Measurements from ENCODE around the gene CRY2.

DNA sequence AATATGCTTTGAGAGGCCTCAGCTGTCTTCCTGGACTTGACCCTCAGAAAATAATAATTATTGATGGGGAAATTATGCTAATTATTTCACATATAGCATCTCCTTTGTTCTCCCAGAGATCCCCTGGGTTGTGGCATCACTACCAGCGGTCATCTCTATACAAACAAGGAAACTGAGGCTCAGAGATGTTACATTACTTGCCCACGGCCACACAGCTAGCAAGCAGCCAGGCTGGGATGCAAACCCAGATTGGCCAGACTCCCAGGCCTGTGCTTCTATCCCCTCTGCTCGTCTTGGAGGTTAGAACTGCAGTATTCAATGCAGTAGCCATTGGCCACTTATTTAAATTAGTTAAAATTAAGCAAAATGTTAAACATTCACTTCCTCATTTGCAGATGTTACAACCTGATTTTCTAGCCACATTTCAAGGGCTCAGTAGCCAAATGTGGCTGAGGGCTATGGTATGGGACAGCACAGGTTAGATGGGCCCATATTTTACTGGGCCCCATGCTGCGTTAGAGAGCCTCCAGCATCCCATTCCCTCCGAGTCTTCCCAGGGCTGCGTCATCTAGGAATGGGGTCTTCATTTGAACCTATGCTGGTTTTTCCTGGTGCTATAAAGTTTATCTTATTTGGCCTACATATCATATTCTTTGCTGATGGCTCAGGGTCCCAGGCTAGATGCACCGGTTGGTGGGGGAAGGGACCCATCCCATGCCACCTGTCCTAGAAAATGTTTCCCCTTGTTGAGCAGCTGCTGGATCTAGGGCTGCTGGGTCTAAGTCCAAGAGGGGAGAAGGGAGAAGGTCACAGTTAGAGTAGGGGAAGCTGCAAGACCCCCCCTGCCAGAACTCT, 40.1 kb upstream of the CRY2 start:
- TF ChIP-seq POLR2A (IDR thresholded peaks at IDR 0.05), result no peak
- TF ChIP-seq, protein P1, sequence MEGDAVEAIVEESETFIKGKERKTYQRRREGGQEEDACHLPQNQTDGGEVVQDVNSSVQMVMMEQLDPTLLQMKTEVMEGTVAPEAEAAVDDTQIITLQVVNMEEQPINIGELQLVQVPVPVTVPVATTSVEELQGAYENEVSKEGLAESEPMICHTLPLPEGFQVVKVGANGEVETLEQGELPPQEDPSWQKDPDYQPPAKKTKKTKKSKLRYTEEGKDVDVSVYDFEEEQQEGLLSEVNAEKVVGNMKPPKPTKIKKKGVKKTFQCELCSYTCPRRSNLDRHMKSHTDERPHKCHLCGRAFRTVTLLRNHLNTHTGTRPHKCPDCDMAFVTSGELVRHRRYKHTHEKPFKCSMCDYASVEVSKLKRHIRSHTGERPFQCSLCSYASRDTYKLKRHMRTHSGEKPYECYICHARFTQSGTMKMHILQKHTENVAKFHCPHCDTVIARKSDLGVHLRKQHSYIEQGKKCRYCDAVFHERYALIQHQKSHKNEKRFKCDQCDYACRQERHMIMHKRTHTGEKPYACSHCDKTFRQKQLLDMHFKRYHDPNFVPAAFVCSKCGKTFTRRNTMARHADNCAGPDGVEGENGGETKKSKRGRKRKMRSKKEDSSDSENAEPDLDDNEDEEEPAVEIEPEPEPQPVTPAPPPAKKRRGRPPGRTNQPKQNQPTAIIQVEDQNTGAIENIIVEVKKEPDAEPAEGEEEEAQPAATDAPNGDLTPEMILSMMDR (IDR thresholded peaks at IDR 0.05), result no peak
